HepG2 (cell line): ENCODE data around the gene ATP8A2. TPM values are rescaled to one million over a fixed set of nuclear protein-coding genes. Genes with fewer than 3 reads are reported as not detected.

Experiments
- ATAC-seq: fragments of 200-7000 bp; cut with Tn5 transposase; 3 replicates; pipeline ENCODE4 v1.9.1; 2020; ENCODE audit warnings: mild to moderate bottlenecking, moderate library complexity
- BruUV-seq: library from RNA; stranded (reverse); fragments of 400-500 nt; replicated peaks from 2 replicates; lab custom pipeline; 2021; lab: Mats Ljungman, UMichigan
- CTCF ChIA-PET: fragments of 300-600 bp; formaldehyde crosslinking; extraction: SDS; loops from one replicate; lab custom pipeline; 2021; ENCODE audit warnings: low total read pairs, inconsistent platforms, low intra/inter-chr PET ratio; lab: Yijun Ruan, JAX
- POLR2A ChIA-PET: fragments of 350-600 bp; sonication (Branson Sonifier 250); formaldehyde crosslinking; loops from one replicate; lab custom pipeline; 2020; ENCODE audit warnings: antibody characterized with exemption, inconsistent platforms; lab: Yijun Ruan, JAX
- DNase-seq: peaks from one replicate; pipeline ENCODE4 v3.0.0-alpha.2; 2015; ENCODE audit warnings: low spot score
- FAIRE-seq: peaks from 3 replicates; lab custom pipeline; 2011; peaks lifted over from hg19 to GRCh38; lab: Jason Lieb, UNC
- H2AFZ ChIP-seq: one replicate; pipeline ENCODE4 v1.6.1; 2011; ENCODE audit warnings: low read length, inconsistent platforms
- H3K27ac ChIP-seq: fragments of 300-600 bp; 3 replicates; pipeline ENCODE4 v1.8.0; 2011; ENCODE audit warnings: mixed run types, mild to moderate bottlenecking, mixed read lengths, low read length, inconsistent platforms; ENCODE audit not compliant: insufficient read depth; ENCODE audit errors: extremely low read length
- H3K27me3 ChIP-seq, 2 experiments: fragments of 200-600 bp in 1 of 2; 2 replicates in 1 of 2; 3 replicates in 1 of 2; pipeline versions ENCODE4 v1.6.0 to v1.8.0; 2011; ENCODE audit warnings: low read length in 2 of 2, mild to moderate bottlenecking in 2 of 2, moderate library complexity in 2 of 2, inconsistent platforms in 1 of 2; ENCODE audit not compliant: insufficient read depth in 2 of 2, control insufficient read depth in 1 of 2
- H3K36me3 ChIP-seq, 2 experiments: fragments of 200-600 bp in 1 of 2; replicated peaks in 1 of 2; 2 replicates in 1 of 2; 3 replicates in 1 of 2; pipeline versions ENCODE4 v1.5.1 to v1.8.0; 2011; ENCODE audit warnings: low read length in 2 of 2, inconsistent platforms in 1 of 2; ENCODE audit not compliant: insufficient read depth in 2 of 2, control insufficient read depth in 1 of 2
- H3K4me1 ChIP-seq: 2 replicates; pipeline ENCODE4 v1.5.1; 2012; ENCODE audit warnings: low read length, inconsistent platforms; ENCODE audit not compliant: insufficient read depth
- H3K4me2 ChIP-seq: 2 replicates; pipeline ENCODE4 v1.6.0; 2011; ENCODE audit warnings: low read depth, low read length, inconsistent platforms
- H3K4me3 ChIP-seq, 3 experiments: fragments of 200-600 bp in 1 of 3; sonication (generic), shearing (Covaris generic) in 1 of 3; replicated peaks in 1 of 3; 2 replicates each; pipeline ENCODE4 v1.5.1; 2011 to 2016; ENCODE audit warnings: low read length in 3 of 3, inconsistent platforms in 2 of 3, low read depth in 2 of 3, mild to moderate bottlenecking in 2 of 3, control low read depth in 1 of 3, mixed read lengths in 1 of 3; ENCODE audit not compliant: insufficient read depth in 1 of 3
- H3K79me2 ChIP-seq: one replicate; pipeline ENCODE4 v1.6.1; 2011; ENCODE audit warnings: low read length, inconsistent platforms; ENCODE audit not compliant: insufficient read depth
- H3K9ac ChIP-seq: 2 replicates; pipeline ENCODE4 v1.6.0; 2011; ENCODE audit warnings: mild to moderate bottlenecking, low read depth, low read length, inconsistent platforms; ENCODE audit not compliant: insufficient read depth
- H3K9me3 ChIP-seq: 2 replicates; pipeline ENCODE4 v1.5.1; 2012; ENCODE audit warnings: mild to moderate bottlenecking, low read length
- H4K20me1 ChIP-seq: 2 replicates; pipeline ENCODE4 v1.6.0; 2011; ENCODE audit warnings: inconsistent platforms, mild to moderate bottlenecking, low read length, moderate library complexity; ENCODE audit not compliant: insufficient read depth
- CREM ChIP-seq, 2 experiments: sonication (generic) in 1 of 2; formaldehyde crosslinking in 1 of 2; IDR thresholded peaks; 2 replicates each; pipeline versions ENCODE4 v1.4.0 to v1.6.1; 2016 to 2020; ENCODE audit warnings: antibody characterized with exemption in 1 of 2, mild to moderate bottlenecking in 1 of 2, missing genetic modification reagents in 1 of 2
- FOXA1 ChIP-seq, 2 experiments: fragments of 450-650 bp in 1 of 2; sonication (generic) in 1 of 2; formaldehyde crosslinking in 1 of 2; IDR thresholded peaks; 2 replicates each; pipeline versions ENCODE4 v1.4.0 to v1.6.1; 2016 to 2020; ENCODE audit warnings: missing genetic modification reagents in 1 of 2
- HHEX ChIP-seq: IDR thresholded peaks from 2 replicates; pipeline ENCODE4 v1.6.1; 2016; ENCODE audit warnings: control low read depth
- HOXA9 ChIP-seq: sonication (generic); formaldehyde crosslinking; IDR thresholded peaks from 2 replicates; pipeline ENCODE4 v1.8.1; 2022; ENCODE audit warnings: missing genetic modification reagents, mild to moderate bottlenecking, moderate library complexity, borderline replicate concordance
- KDM3A ChIP-seq: IDR thresholded peaks from 2 replicates; pipeline ENCODE4 v1.6.1; 2018; ENCODE audit warnings: low read depth, missing compliant biosample characterization
- KMT2B ChIP-seq: IDR thresholded peaks from 2 replicates; pipeline ENCODE4 v1.6.1; 2016; ENCODE audit warnings: missing genetic modification reagents, missing compliant biosample characterization
- ZBTB40 ChIP-seq, 2 experiments: fragments of 450-650 bp in 1 of 2; sonication (generic) in 1 of 2; formaldehyde crosslinking in 1 of 2; IDR thresholded peaks; 2 replicates each; pipeline versions ENCODE4 v1.6.1 to v1.8.0; 2016 to 2022; ENCODE audit warnings: antibody characterized with exemption in 1 of 2, mild to moderate bottlenecking in 1 of 2, missing genetic modification reagents in 1 of 2
- ZMAT3 ChIP-seq: sonication (generic); formaldehyde crosslinking; conservative IDR thresholded peaks from 2 replicates; pipeline ENCODE4 v1.7.0; 2021; ENCODE audit warnings: missing genetic modification reagents
- ZNF205 ChIP-seq: IDR thresholded peaks from 2 replicates; pipeline ENCODE4 v1.6.1; 2018; ENCODE audit warnings: missing biosample characterization, missing genetic modification reagents
- WGBS: methylation state at CpG from one replicate; pipeline ENCODE4 v1.1.6; 2017; ENCODE audit warnings: low lambda C conversion rate; 5-methylcytosine and 5-hydroxymethylcytosine counted together
- in situ Hi-C: cut with HindIII; loops from 2 replicates; pipeline ENCODE4 v1.10.0; 2017; ENCODE audit warnings: low pct_unique_long_range_greater_than_20kb; ENCODE audit not compliant: extremely low pct_ligation_motif_present
- intact Hi-C: fragments of 100-400 bp; cut with micrococcal nuclease; formaldehyde crosslinking; loops from one replicate; pipeline ENCODE4 v1.10.0; 2022; ENCODE audit not compliant: unreplicated experiment
- polyA plus RNA-seq, 8 experiments: library from polyadenylated mRNA; depleted of rRNA in 3 of 8; stranded (reverse) in 7 of 8; unstranded in 1 of 8; fragments of >200 nt; fragmentation: Illumina TruSeq in 4 of 8; extraction: Trizol in 4 of 8; gene quantifications; 2 replicates each; pipeline versions ENCODE4 v1.2.1 to v1.2.3, GENCODE V29; 2011 to 2016; ENCODE audit warnings: low read depth in 4 of 8, missing spikeins in 1 of 8, mixed read lengths in 1 of 8; ENCODE audit not compliant: insufficient read depth in 1 of 8
- total RNA-seq, 5 experiments: library from RNA; depleted of rRNA; stranded (reverse); fragments of >200 nt; fragmentation: Illumina TruSeq; extraction: Trizol; gene quantifications; 2 replicates each; pipeline ENCODE4 v1.2.3, GENCODE V29; 2016; ENCODE audit warnings: low read depth in 1 of 5

The ATP8A2 gene
- total and polyA plus RNA-seq, 2 of the 13 experiments (the other 11 are each of a cell fraction or from before 2014, with no cell fraction given): 0.09 TPM; not detected in 1

GRCh38 chr13:25604106-25604505 lies 232.3 kb downstream of the ATP8A2 start:
- POLR2A ChIA-PET: no interaction called here
- Histone ChIP-seq H3K27ac (no peak overlapping the region), H3K4me2 (no peak overlapping the region), H2AFZ (no peak overlapping the region), H3K9ac (no peak overlapping the region), H3K36me3 (no peaks in the 10 kb centered on the region), H4K20me1 (no peaks in the 10 kb centered on the region), H3K9me3 (no peaks in the 10 kb centered on the region), H3K27me3 (no peaks in the 10 kb centered on the region; a peak in 1 of 5 replicates), H3K4me3 (no peak overlapping the region), H3K4me1 (no peaks in the 10 kb centered on the region), H3K79me2 (no peaks in the 10 kb centered on the region)
- intact Hi-C loops (no loop called here), in situ Hi-C loops (no loop called here)
- no peak for DNase-seq
- no peak for FAIRE-seq
- 0% methylated on average over 1 of the region's 1 CpG for WGBS
- ATAC-seq: no peak
- no TSS peak for BruUV-seq
- CTCF ChIA-PET: no interaction called here
- TF ChIP-seq CREM (IDR thresholded peaks at IDR 0.05): no peak
- no peak for TF ChIP-seq CREM (CRISPR knock-in tag; IDR thresholded peaks at IDR 0.05)
- no peak for TF ChIP-seq HOXA9 (CRISPR knock-in tag)
- TF ChIP-seq FOXA1 (IDR thresholded peaks at IDR 0.05): no peak
- TF ChIP-seq FOXA1 (CRISPR knock-in tag; IDR thresholded peaks at IDR 0.05): no peak
- TF ChIP-seq KMT2B (CRISPR knock-in tag): no peak
- no peak for TF ChIP-seq ZNF205 (CRISPR knock-in tag)
- TF ChIP-seq HHEX: no peak
- no peak for TF ChIP-seq ZMAT3 (CRISPR knock-in tag)

GRCh38 chr13:25607096-25607495 lies 235.3 kb downstream of the ATP8A2 start:
- POLR2A ChIA-PET: no interaction called here
- 7% methylated on average over 7 of the region's 7 CpGs for WGBS
- CTCF ChIA-PET: no interaction called here

More at GRCh38 chr13:25607096-25607495, 235.3 kb downstream of the ATP8A2 start:
- Histone ChIP-seq H3K9me3 (no peaks in the 10 kb centered on the region; the same call in 1 of the 2 replicates), H3K4me1 (no peaks in the 10 kb centered on the region), H3K9ac (no peak overlapping the region), H3K79me2 (no peaks in the 10 kb centered on the region), H4K20me1 (no peaks in the 10 kb centered on the region), H3K4me3 (no peak overlapping the region), H3K27me3 (no peaks in the 10 kb centered on the region), H3K4me2 (no peak overlapping the region), H3K27ac (no peak overlapping the region), H2AFZ (no peak overlapping the region), H3K36me3 (no peaks in the 10 kb centered on the region)
- no peak for FAIRE-seq
- intact Hi-C loops: no loop called here
- no peak for ATAC-seq
- no peak for DNase-seq
- TF ChIP-seq ZBTB40 (IDR thresholded peaks at IDR 0.05) (no peak), ZBTB40 (CRISPR knock-in tag; IDR thresholded peaks at IDR 0.05) (peak; percentile 70; the same call in 1 of the 2 replicates), KDM3A (CRISPR knock-in tag) (no peak)
- in situ Hi-C loops: no loop called here
- no TSS peak for BruUV-seq
